DND-41 (cell line): Measurements from ENCODE around the gene NDUFAF3.

ENCODE experiments used
- EZH2 ChIP-seq: IDR thresholded peaks from 3 replicates; pipeline ENCODE4 v1.6.1; 2012; ENCODE audit warnings: borderline replicate concordance, low read depth, mild to moderate bottlenecking, moderate library complexity, low read length, inconsistent platforms; ENCODE audit not compliant: severe bottlenecking
- TF ChIP-seq, protein P1 (sequence below): IDR thresholded peaks from 2 replicates; pipeline ENCODE4 v1.5.1; 2012; ENCODE audit warnings: borderline replicate concordance, low read length, moderate library complexity, mild to moderate bottlenecking; ENCODE audit not compliant: poor library complexity, severe bottlenecking; ENCODE audit errors: extremely low read depth

DNA sequence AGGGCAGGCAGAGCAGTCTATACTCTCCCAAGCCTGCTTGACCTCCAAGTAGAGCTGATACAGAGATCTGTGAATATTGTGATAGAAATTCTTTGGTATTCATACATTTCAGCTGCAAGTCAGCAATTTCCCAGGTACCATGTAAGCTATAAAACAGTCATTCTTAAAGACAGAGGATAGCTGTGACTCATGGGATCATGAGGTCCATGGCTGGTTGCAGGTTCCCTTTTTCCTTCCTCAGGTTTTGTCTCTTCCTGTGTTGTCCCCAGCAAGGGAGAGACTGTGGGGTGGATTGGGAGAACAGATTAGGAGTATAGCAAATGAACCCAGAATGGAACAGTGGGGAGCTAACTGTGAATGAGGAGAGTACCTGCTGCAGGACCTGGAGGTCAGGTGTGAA lies 37.3 kb upstream of the NDUFAF3 start:
- TF ChIP-seq, protein P1, sequence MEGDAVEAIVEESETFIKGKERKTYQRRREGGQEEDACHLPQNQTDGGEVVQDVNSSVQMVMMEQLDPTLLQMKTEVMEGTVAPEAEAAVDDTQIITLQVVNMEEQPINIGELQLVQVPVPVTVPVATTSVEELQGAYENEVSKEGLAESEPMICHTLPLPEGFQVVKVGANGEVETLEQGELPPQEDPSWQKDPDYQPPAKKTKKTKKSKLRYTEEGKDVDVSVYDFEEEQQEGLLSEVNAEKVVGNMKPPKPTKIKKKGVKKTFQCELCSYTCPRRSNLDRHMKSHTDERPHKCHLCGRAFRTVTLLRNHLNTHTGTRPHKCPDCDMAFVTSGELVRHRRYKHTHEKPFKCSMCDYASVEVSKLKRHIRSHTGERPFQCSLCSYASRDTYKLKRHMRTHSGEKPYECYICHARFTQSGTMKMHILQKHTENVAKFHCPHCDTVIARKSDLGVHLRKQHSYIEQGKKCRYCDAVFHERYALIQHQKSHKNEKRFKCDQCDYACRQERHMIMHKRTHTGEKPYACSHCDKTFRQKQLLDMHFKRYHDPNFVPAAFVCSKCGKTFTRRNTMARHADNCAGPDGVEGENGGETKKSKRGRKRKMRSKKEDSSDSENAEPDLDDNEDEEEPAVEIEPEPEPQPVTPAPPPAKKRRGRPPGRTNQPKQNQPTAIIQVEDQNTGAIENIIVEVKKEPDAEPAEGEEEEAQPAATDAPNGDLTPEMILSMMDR = no peak
- no peak for TF ChIP-seq EZH2
